A172 (cell line): ENCODE results near the gene SH3PXD2A. TPM values are rescaled to one million over a fixed set of nuclear protein-coding genes. Genes with fewer than 3 reads are reported as not detected.
"Not testable (repeated sequence)": the region's sequence is repeated elsewhere in the genome, so short reads cannot be mapped to it uniquely, and the experiment has no call there.

ENCODE experiments used
- DNase-seq: peaks from one replicate; pipeline ENCODE4 v3.0.0-alpha.2; 2015; ENCODE audit warnings: low spot score
- total RNA-seq: library from RNA; depleted of rRNA; stranded (reverse); fragments of >200 nt; shearing (Covaris generic); gene quantifications from 2 replicates; pipeline ENCODE4 v1.2.3, GENCODE V29; 2014

Gene SH3PXD2A
- total RNA-seq, 1 experiment from 2014 or later: 1.7 TPM

DNA sequence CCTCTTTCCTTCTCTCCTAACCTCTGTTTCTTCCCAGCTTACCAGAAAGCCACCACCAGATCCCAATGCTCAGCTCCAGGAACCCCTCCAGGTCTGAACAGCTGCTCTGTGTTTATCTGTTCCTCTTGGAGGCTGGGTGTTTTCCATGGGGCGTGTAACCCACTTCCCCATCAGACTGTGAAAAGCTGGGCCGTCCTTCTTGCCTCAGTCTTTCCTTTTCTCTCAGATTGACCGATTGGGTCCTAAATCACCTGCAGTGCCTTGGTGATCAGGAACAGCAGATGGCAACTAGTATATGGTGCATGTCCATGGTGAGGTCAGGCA, 4.8 kb downstream of the SH3PXD2A start:
- no peak for DNase-seq

DNA sequence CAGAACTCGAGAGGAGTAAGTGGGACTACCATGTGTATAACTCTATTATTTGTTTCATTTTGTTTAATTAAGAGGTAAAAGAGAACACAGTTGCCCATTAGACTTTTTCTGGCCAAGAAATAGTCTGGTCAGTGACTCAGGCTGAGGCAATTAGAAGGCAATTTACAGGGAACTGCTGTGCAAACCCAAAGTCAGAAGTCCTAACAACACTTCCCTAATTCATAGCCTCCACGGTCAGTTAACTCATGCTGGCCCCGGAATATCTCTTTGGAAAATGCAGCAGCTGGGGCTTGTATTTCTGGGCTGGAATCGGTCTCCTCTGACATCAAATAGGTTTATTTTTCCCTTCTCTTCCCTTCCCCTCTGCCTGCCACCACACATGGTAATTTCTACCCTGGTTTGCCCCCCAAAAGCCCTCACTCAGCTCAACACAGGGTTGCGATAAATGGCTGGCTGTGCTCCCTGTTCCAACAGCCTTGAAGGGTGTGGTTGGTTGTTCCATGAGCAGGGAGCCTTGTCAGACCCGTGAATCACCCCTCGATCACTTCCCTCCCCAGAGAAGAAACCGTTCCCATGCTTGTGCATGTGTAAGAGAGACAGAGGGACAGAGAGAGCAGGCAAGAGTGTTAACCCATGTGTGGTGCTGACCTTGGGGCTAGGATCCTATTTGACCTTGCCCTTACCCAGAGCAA, 5.3 kb downstream of the SH3PXD2A start:
- DNase-seq: peak; percentile 84

- peak; percentile 20 for DNase-seq
Observed at GRCh38 chr10:103849212-103849877, 6.0 kb downstream of the SH3PXD2A start.

DNA sequence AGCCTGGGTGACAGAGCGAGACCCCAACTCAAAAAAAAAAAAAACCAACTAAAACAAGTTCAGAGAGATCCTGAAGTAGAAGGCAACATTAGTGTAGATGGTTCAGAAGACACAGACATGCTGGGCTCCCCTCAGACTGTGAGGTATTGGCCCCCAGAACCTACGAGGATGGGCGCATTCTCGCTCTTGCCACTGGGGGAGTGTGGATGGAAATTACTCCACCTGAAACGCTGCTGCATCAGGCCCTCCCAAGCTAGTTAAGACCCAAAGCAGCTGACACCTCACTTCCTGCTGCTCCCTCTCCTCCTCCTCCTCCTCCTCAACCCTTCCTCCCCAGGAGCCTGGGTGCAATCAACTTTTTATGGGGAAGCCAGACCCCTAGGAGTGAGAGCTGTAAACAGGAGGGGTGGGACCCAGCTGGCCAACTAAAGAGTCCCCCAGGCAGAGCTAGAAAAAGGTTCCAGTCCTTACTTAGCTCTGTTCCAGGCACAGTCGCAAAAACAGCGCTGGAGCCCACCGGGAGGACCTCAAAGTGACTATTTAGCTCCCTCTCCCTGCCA, 7.4 kb downstream of the SH3PXD2A start:
- DNase-seq: peak; percentile 37

DNA sequence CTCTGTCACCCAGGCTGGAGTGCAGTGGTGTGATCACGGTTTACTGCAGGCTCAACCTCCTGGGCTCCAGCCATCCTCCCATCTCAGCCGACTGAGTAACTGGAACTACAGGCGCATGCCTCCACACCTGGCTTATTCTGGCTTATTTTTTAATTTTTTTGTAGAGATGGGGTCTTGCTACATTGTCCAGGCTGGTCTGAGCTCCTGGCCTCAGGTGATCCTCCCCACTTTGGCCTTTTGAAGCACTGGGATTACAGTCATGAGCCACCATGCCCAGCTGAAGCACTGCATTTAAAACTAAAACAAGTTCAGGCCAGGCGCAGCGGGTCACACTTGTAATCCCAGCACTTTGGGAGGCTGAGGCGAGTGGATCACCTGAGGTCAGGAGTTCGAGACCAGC, 8.0 kb downstream of the SH3PXD2A start:
- no peak for DNase-seq

GRCh38 chr10:103845972-103846371, 9.4 kb downstream of the SH3PXD2A start:
- no peak for DNase-seq

- DNase-seq: not testable (repeated sequence)
Observed at GRCh38 chr10:103845346-103845745, 10.0 kb downstream of the SH3PXD2A start.

DNA sequence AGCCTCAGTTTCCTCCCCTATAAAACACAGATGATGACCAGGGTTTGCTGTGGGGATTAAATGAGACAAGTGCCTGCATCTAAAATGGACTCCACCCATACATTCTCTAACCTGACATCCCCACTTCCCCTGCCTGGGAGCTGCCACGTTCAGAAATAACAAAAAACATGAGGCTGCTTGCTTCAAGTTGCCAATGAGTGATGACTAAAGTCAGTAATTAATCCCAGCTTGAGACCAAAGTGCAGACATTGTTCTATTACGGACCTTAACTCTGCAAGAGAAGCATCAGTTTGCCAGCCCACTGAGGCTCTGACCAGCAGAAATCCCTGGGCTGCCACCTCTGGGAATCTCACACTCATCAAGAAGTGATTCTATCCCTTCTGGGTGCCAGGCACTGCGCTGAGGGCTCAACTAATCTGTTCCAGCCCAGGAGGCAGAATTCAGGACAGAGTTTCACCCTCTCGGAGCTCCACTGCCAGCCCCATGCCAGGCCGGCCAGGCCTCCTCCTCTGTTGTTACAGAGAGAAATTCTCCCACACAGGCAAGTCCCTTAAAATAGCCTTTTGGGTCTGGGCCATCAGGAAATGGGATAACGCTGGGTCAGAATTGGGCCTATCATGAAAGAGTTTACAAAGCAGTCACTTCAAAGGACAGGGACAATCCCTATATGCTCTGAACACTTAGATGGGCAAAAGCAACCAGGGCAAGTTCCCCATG, 11.4 kb downstream of the SH3PXD2A start:
- DNase-seq: no peak

GRCh38 chr10:103843045-103843444, 12.3 kb downstream of the SH3PXD2A start:
- DNase-seq: no peak

DNA sequence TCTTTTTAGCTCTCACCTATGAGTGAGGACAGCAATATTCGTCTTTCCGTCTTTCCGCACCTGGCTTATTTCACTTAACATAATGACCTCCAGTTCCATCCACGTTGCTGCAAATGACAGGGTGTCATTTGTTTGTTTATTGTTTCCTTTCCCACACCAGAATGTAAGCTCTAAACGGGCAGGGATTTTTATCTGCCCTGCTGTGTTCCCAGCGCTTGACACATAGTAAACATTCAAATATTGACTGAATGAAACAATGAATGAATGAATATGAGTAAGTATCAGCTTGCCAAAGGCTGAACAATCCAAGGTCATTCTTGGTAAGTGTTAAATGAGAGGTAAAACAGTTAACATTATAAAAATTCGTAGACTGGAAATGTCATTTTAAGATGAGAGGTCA, 12.8 kb downstream of the SH3PXD2A start:
- no peak for DNase-seq

GRCh38 chr10:103841519-103841918, 13.9 kb downstream of the SH3PXD2A start:
- no peak for DNase-seq

DNA sequence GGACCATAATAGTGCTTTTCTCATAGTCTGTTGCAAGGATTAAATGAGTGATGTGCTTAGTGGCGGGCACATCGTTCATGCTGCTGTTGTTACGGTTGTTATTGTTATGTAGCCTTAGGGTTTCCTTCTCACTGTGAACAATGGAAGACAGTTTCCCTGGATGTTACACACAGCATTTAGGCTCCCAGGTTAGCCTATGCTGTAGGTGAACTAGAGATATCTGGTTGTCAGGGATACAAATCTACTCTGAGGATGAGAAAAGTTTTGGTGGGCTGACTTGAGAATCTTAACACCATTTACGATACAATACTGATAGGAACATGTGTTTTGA, 14.7 kb downstream of the SH3PXD2A start:
- no peak for DNase-seq

DNA sequence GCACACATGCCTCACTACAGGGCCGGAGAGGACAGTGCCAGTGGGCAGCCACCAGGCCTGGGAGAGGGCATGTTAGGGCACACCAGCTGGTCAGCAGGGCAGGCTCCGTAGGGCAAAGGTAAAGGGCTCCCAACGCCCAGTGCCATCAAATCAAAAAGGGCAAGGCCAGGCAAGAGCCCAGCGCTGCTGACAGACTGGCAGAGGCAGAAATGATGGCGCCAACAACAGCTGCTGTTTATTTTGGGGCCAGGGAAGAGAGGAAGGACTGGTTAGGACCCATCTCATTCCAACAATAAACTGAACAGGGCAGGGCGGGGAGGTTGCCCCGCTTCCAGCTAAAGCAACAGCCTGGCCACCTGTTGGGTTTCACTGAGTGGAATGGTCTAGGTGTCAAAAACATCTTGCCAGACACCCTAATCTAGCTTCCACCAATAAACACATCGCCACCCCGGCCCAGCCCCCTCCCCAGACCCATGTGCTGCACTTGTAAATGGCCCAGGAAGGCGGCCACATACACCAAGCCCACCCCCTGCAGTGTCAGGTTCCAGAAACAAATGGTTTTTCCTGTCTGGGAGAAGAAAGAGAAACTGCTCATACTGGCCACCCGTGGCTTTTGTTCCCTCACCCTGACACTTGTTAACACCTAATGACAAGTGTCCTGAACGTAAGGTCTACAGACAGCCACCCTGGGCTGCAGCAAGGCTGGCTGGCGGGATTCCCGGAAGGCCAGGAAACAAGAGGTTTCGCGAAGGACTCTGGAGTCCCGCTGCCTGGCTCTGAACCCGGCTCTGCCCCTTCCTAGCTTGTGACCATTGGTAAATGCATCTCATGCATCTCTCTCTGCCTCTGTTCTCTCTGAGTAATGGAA, 15.3 kb downstream of the SH3PXD2A start:
- DNase-seq: no peak

DNA sequence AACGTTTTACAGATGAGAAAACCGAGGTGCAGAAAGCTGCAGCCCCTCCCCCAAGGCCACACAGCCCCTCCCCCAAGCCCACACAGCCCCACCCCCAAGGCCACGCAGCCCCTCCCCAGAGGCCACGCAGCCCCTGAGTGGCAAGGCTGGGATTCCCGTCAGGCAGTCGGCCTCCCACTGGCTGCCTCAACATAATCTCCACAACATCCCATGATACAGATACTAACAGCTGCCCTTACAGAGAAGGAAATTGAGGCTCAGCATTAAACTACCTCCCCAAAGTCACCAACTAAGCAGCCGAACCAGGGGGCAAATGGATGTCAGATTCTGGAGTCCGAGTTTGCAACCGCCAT, 15.9 kb downstream of the SH3PXD2A start:
- DNase-seq: no peak

DNA sequence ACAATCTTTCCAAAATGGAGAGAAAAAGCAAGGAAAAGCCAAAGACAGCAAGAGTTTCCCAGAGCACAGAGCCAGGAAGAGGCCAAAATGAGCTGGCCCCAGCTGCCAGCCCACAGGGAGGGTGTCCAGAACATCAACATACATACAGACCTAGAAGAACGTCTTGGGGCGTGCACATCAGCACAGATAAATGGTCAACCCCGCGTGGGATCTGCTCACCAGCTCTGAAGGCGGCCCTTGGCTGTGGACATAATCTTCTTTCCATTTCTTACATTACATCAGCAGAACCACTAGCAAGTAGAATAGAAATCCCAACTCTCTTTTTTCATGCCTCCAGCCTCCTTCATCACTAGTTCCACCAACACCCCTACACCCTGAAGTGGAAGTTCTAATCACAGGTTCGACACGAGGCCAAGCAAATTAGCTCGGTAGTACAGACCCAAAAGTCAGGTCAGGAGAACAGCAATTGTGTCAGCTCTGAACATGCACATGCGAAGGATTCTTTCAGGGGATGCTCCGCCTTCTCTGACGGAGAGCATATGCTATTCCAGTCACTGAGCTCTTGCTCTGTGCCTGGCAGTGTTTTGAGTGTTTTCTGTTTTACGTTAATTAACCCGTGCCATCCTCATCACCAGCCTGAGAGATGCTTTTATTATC, 16.4 kb downstream of the SH3PXD2A start:
- no peak for DNase-seq

- DNase-seq: no peak
Observed at GRCh38 chr10:103838070-103838395, 17.3 kb downstream of the SH3PXD2A start.

- DNase-seq: no peak
Observed at GRCh38 chr10:103837370-103838069, 17.9 kb downstream of the SH3PXD2A start.

GRCh38 chr10:103836861-103837260, 18.5 kb downstream of the SH3PXD2A start:
- no peak for DNase-seq

- DNase-seq: no peak
Observed at GRCh38 chr10:103836273-103836672, 19.1 kb downstream of the SH3PXD2A start.

GRCh38 chr10:103835096-103836050, 20.0 kb downstream of the SH3PXD2A start:
- no peak for DNase-seq
